Measurements from ENCODE around the gene PAK3. TPM values are rescaled to one million over a fixed set of nuclear protein-coding genes. Genes with fewer than 3 reads are reported as not detected.
A peak's percentile ranks its signal among the peaks of the same experiment; 100 is the strongest.

Gene PAK3
- total and polyA plus RNA-seq, 7 experiments from 2014 or later = 0.12 to 0.90 (median 0.60) TPM; not detected in 2

- no peaks in the 10 kb centered on the region for H3K36me3 Mint-ChIP-seq
- Histone ChIP-seq H3K4me1 (ENCODE audit: control insufficient read depth in 2 of 2, insufficient read depth in 2 of 2, low read length in 2 of 2) (peaks cover 0 to 8% of the 10 kb centered on the region in 2 donors), H3K27me3 (ENCODE audit: control insufficient read depth in 2 of 2, insufficient read depth in 2 of 2, low read length in 2 of 2) (no peaks in the 10 kb centered on the region), H3K9me3 (ENCODE audit: control insufficient read depth in 2 of 3, low read length in 3 of 3) (no peaks in the 10 kb centered on the region), H3K36me3 (ENCODE audit: control insufficient read depth in 2 of 3, insufficient read depth in 3 of 3, low read length in 3 of 3) (no peaks in the 10 kb centered on the region), H3K4me3 (ENCODE audit: low read length) (no peak overlapping the region), H3K27ac (ENCODE audit: low read depth, low read length) (no peak overlapping the region)
- no peaks in the 10 kb centered on the region for H3K9me3 Mint-ChIP-seq
- POLR2A ChIA-PET = no interaction called here
- H3K4me3 Mint-ChIP-seq = peak overlapping the region in 1 of 10 donors; percentile 20
- CTCF ChIA-PET = no interaction called here
- no peak for ATAC-seq
- DNase-seq = no peak
- no peaks in the 10 kb centered on the region for H3K27me3 Mint-ChIP-seq
- intact Hi-C loops (cut with micrococcal nuclease) = no loop called here
- H3K4me1 Mint-ChIP-seq = peaks cover 0 to 18% (median 0%) of the 10 kb centered on the region in 7 donors
- H3K27ac Mint-ChIP-seq = no peak overlapping the region
Observed at GRCh38 chrX:111124418-111124817, 28.4 kb downstream of the PAK3 start.

- CTCF ChIA-PET = no interaction called here
- no peaks in the 10 kb centered on the region for H3K36me3 ChIP-seq (ENCODE audit: control insufficient read depth in 2 of 3, insufficient read depth in 3 of 3, low read length in 3 of 3)
- H3K4me3 ChIP-seq (ENCODE audit: low read length) = no peak overlapping the region
- POLR2A ChIA-PET = no interaction called here
- no peak overlapping the region for H3K4me3 Mint-ChIP-seq
- peaks cover 0 to 8% of the 10 kb centered on the region in 2 donors for H3K4me1 ChIP-seq (ENCODE audit: control insufficient read depth in 2 of 2, insufficient read depth in 2 of 2, low read length in 2 of 2)
- H3K27me3 ChIP-seq (ENCODE audit: control insufficient read depth in 2 of 2, insufficient read depth in 2 of 2, low read length in 2 of 2) = no peaks in the 10 kb centered on the region
- no peaks in the 10 kb centered on the region for H3K27me3 Mint-ChIP-seq
- ATAC-seq = no peak
- no peak overlapping the region for H3K27ac Mint-ChIP-seq
- H3K36me3 Mint-ChIP-seq = no peaks in the 10 kb centered on the region
- H3K9me3 ChIP-seq (ENCODE audit: control insufficient read depth in 2 of 3, low read length in 3 of 3) = no peaks in the 10 kb centered on the region
- no peak for DNase-seq
- H3K27ac ChIP-seq (ENCODE audit: low read depth, low read length) = no peak overlapping the region
- peaks cover 0 to 26% (median 0%) of the 10 kb centered on the region in 7 donors for H3K4me1 Mint-ChIP-seq
- no peaks in the 10 kb centered on the region for H3K9me3 Mint-ChIP-seq
- intact Hi-C loops (cut with micrococcal nuclease) = no loop called here
Observed at GRCh38 chrX:111127038-111127437, 31.0 kb downstream of the PAK3 start.

- H3K27me3 Mint-ChIP-seq = peaks cover 0 to 4% (median 0%) of the 10 kb centered on the region in 5 donors
- H3K4me3 ChIP-seq (ENCODE audit: low read length) = no peak overlapping the region
- intact Hi-C loops (cut with micrococcal nuclease) = no loop called here
- ATAC-seq (no peak), DNase-seq (no peak)
- H3K36me3 Mint-ChIP-seq = no peaks in the 10 kb centered on the region
- H3K36me3 ChIP-seq (ENCODE audit: control insufficient read depth in 2 of 3, insufficient read depth in 3 of 3, low read length in 3 of 3) = no peaks in the 10 kb centered on the region
- CTCF ChIA-PET = no interaction called here
- no peaks in the 10 kb centered on the region for H3K27me3 ChIP-seq (ENCODE audit: control insufficient read depth in 2 of 2, insufficient read depth in 2 of 2, low read length in 2 of 2)
- H3K4me1 Mint-ChIP-seq = peaks cover 0 to 14% (median 0%) of the 10 kb centered on the region in 7 donors
- H3K9me3 ChIP-seq (ENCODE audit: control insufficient read depth in 2 of 3, low read length in 3 of 3) = no peaks in the 10 kb centered on the region
- POLR2A ChIA-PET = no interaction called here
- H3K27ac ChIP-seq (ENCODE audit: low read depth, low read length) = no peak overlapping the region
- H3K9me3 Mint-ChIP-seq = no peaks in the 10 kb centered on the region
- no peaks in the 10 kb centered on the region for H3K4me1 ChIP-seq (ENCODE audit: control insufficient read depth in 2 of 2, insufficient read depth in 2 of 2, low read length in 2 of 2)
- H3K4me3 Mint-ChIP-seq = no peak overlapping the region
- H3K27ac Mint-ChIP-seq = no peak overlapping the region
Observed at GRCh38 chrX:111129921-111130320, 33.9 kb downstream of the PAK3 start.

GRCh38 chrX:111131572-111131971, 35.6 kb downstream of the PAK3 start:
- Mint-ChIP-seq H3K36me3 (no peaks in the 10 kb centered on the region), H3K4me3 (no peak overlapping the region), H3K4me1 (peaks cover 0 to 14% (median 0%) of the 10 kb centered on the region in 7 donors), H3K9me3 (no peaks in the 10 kb centered on the region), H3K27ac (no peak overlapping the region), H3K27me3 (peaks cover 0 to 4% (median 0%) of the 10 kb centered on the region in 5 donors)
- Histone ChIP-seq H3K36me3 (ENCODE audit: control insufficient read depth in 2 of 3, insufficient read depth in 3 of 3, low read length in 3 of 3) (no peaks in the 10 kb centered on the region), H3K4me1 (ENCODE audit: control insufficient read depth in 2 of 2, insufficient read depth in 2 of 2, low read length in 2 of 2) (no peaks in the 10 kb centered on the region), H3K27ac (ENCODE audit: low read depth, low read length) (no peak overlapping the region), H3K9me3 (ENCODE audit: control insufficient read depth in 2 of 3, low read length in 3 of 3) (no peaks in the 10 kb centered on the region), H3K27me3 (ENCODE audit: control insufficient read depth in 2 of 2, insufficient read depth in 2 of 2, low read length in 2 of 2) (no peaks in the 10 kb centered on the region), H3K4me3 (ENCODE audit: low read length) (no peak overlapping the region)
- ATAC-seq (no peak), DNase-seq (no peak)
- CTCF ChIA-PET = no interaction called here
- POLR2A ChIA-PET = no interaction called here
- intact Hi-C loops (cut with micrococcal nuclease) = no loop called here

GRCh38 chrX:111133389-111133788, 37.4 kb downstream of the PAK3 start:
- Mint-ChIP-seq H3K27ac (peak overlapping the region in 1 of 9 donors; percentile 40), H3K4me1 (peaks cover 0 to 14% (median 0%) of the 10 kb centered on the region in 7 donors), H3K9me3 (no peaks in the 10 kb centered on the region), H3K27me3 (peaks cover 0 to 4% (median 2%) of the 10 kb centered on the region in 5 donors), H3K36me3 (no peaks in the 10 kb centered on the region), H3K4me3 (no peak overlapping the region)
- H3K27ac ChIP-seq (ENCODE audit: low read depth, low read length) = no peak overlapping the region
- CTCF ChIA-PET = no interaction called here
- no peaks in the 10 kb centered on the region for H3K27me3 ChIP-seq (ENCODE audit: control insufficient read depth in 2 of 2, insufficient read depth in 2 of 2, low read length in 2 of 2)
- no peaks in the 10 kb centered on the region for H3K4me1 ChIP-seq (ENCODE audit: control insufficient read depth in 2 of 2, insufficient read depth in 2 of 2, low read length in 2 of 2)
- ATAC-seq (no peak), DNase-seq (no peak)
- H3K36me3 ChIP-seq (ENCODE audit: control insufficient read depth in 2 of 3, insufficient read depth in 3 of 3, low read length in 3 of 3) = no peaks in the 10 kb centered on the region
- POLR2A ChIA-PET = no interaction called here
- H3K4me3 ChIP-seq (ENCODE audit: low read length) = no peak overlapping the region
- intact Hi-C loops (cut with micrococcal nuclease) = no loop called here
- H3K9me3 ChIP-seq (ENCODE audit: control insufficient read depth in 2 of 3, low read length in 3 of 3) = no peaks in the 10 kb centered on the region

- Mint-ChIP-seq H3K27ac (no peak overlapping the region), H3K27me3 (peaks cover 0 to 5% (median 3%) of the 10 kb centered on the region in 5 donors), H3K36me3 (no peaks in the 10 kb centered on the region), H3K9me3 (no peaks in the 10 kb centered on the region), H3K4me3 (no peak overlapping the region), H3K4me1 (no peaks in the 10 kb centered on the region)
- Histone ChIP-seq H3K4me1 (ENCODE audit: control insufficient read depth in 2 of 2, insufficient read depth in 2 of 2, low read length in 2 of 2) (no peaks in the 10 kb centered on the region), H3K27ac (ENCODE audit: low read depth, low read length) (no peak overlapping the region), H3K27me3 (ENCODE audit: control insufficient read depth in 2 of 2, insufficient read depth in 2 of 2, low read length in 2 of 2) (no peaks in the 10 kb centered on the region), H3K36me3 (ENCODE audit: control insufficient read depth in 2 of 3, insufficient read depth in 3 of 3, low read length in 3 of 3) (no peaks in the 10 kb centered on the region), H3K4me3 (ENCODE audit: low read length) (no peak overlapping the region), H3K9me3 (ENCODE audit: control insufficient read depth in 2 of 3, low read length in 3 of 3) (no peaks in the 10 kb centered on the region)
- DNase-seq (no peak), ATAC-seq (no peak)
- CTCF ChIA-PET = no interaction called here
- intact Hi-C loops (cut with micrococcal nuclease) = no loop called here
- POLR2A ChIA-PET = no interaction called here
Observed at GRCh38 chrX:111145878-111146277, 49.9 kb downstream of the PAK3 start.

GRCh38 chrX:111151764-111152163, 55.8 kb downstream of the PAK3 start:
- intact Hi-C loops (cut with micrococcal nuclease) = no loop called here
- CTCF ChIA-PET = no interaction called here

More at GRCh38 chrX:111151764-111152163, 55.8 kb downstream of the PAK3 start:
- H3K4me3 Mint-ChIP-seq = no peak overlapping the region
- no peaks in the 10 kb centered on the region for H3K9me3 Mint-ChIP-seq
- Histone ChIP-seq H3K36me3 (ENCODE audit: control insufficient read depth in 2 of 3, insufficient read depth in 3 of 3, low read length in 3 of 3) (no peaks in the 10 kb centered on the region), H3K9me3 (ENCODE audit: control insufficient read depth in 2 of 3, low read length in 3 of 3) (no peaks in the 10 kb centered on the region), H3K27me3 (ENCODE audit: control insufficient read depth in 2 of 2, insufficient read depth in 2 of 2, low read length in 2 of 2) (no peaks in the 10 kb centered on the region), H3K4me3 (ENCODE audit: low read length) (no peak overlapping the region), H3K27ac (ENCODE audit: low read depth, low read length) (no peak overlapping the region), H3K4me1 (ENCODE audit: control insufficient read depth in 2 of 2, insufficient read depth in 2 of 2, low read length in 2 of 2) (no peaks in the 10 kb centered on the region)
- no peak for DNase-seq
- H3K27me3 Mint-ChIP-seq = peaks cover 0 to 4% (median 0%) of the 10 kb centered on the region in 5 donors
- no peaks in the 10 kb centered on the region for H3K36me3 Mint-ChIP-seq
- no peak for ATAC-seq
- POLR2A ChIA-PET = no interaction called here
- H3K4me1 Mint-ChIP-seq = no peaks in the 10 kb centered on the region
- H3K27ac Mint-ChIP-seq = no peak overlapping the region

Measured in naive thymus-derived CD4-positive, alpha-beta T cell (primary cell).